T-helper 2 cell treated with Interferon-gamma antibody and Interleukin-4, amounts not matched to agents 100 ng/mL and 5 ng/mL, for 36 hours (primary cell): ENCODE results near the gene PARP12. TPM values are rescaled to one million over a fixed set of nuclear protein-coding genes. Genes with fewer than 3 reads are reported as not detected.

Source experiments
- intact Hi-C: fragments of 100-400 bp; cut with micrococcal nuclease; formaldehyde crosslinking; loops from one replicate; pipeline ENCODE4 v1.15.1; 2023
- total RNA-seq: library from RNA; stranded (reverse); gene quantifications from 2 replicates; pipeline ENCODE4 v1.2.3, GENCODE V29; 2022

The PARP12 gene
- total RNA-seq, 1 donor from 2014 or later: 125 TPM

- intact Hi-C loops: no loop called here
Observed at GRCh38 chr7:140039066-140039465, 23.7 kb downstream of the PARP12 start.

- intact Hi-C loops: no loop called here
Observed at GRCh38 chr7:140036224-140036962, 26.4 kb downstream of the PARP12 start.

GRCh38 chr7:140035400-140036223 lies 27.1 kb downstream of the PARP12 start:
- intact Hi-C loops: no loop called here

GRCh38 chr7:140034421-140034820 lies 28.3 kb downstream of the PARP12 start:
- intact Hi-C loops: no loop called here

GRCh38 chr7:140033779-140034363 lies 28.9 kb downstream of the PARP12 start:
- intact Hi-C loops: no loop called here

- intact Hi-C loops: no loop called here
Observed at GRCh38 chr7:140033036-140033435, 29.7 kb downstream of the PARP12 start.

- intact Hi-C loops: no loop called here
Observed at GRCh38 chr7:140031364-140031763, 31.4 kb downstream of the PARP12 start.

GRCh38 chr7:140029072-140029471 lies 33.7 kb downstream of the PARP12 start:
- intact Hi-C loops: loop anchor here (10.0 kb wide), 1 partner anchor 276 kb away; no protein-coding TSS in a partner anchor

- intact Hi-C loops: loop anchor here (10.0 kb wide), 1 partner anchor 276 kb away; no protein-coding TSS in a partner anchor
Observed at GRCh38 chr7:140028311-140028710, 34.4 kb downstream of the PARP12 start.

- intact Hi-C loops: loop anchor here (10.0 kb wide), 1 partner anchor 277 kb away; no protein-coding TSS in a partner anchor
Observed at GRCh38 chr7:140027858-140028257, 34.9 kb downstream of the PARP12 start.

GRCh38 chr7:140026935-140027334 lies 35.8 kb downstream of the PARP12 start:
- intact Hi-C loops: loop anchor here (10.0 kb wide), 1 partner anchor 278 kb away; no protein-coding TSS in a partner anchor

- intact Hi-C loops: loop anchor here (10.0 kb wide), 1 partner anchor 279 kb away; no protein-coding TSS in a partner anchor
Observed at GRCh38 chr7:140025814-140026433, 36.8 kb downstream of the PARP12 start.

GRCh38 chr7:140025241-140025640 lies 37.5 kb downstream of the PARP12 start:
- intact Hi-C loops: loop anchor here (10.0 kb wide), 1 partner anchor 280 kb away; no protein-coding TSS in a partner anchor

- intact Hi-C loops: loop anchor here (10.0 kb wide), 1 partner anchor 280 kb away; no protein-coding TSS in a partner anchor
Observed at GRCh38 chr7:140024585-140024984, 38.2 kb downstream of the PARP12 start.

- intact Hi-C loops: loop anchor here (10.0 kb wide), 1 partner anchor 281 kb away; no protein-coding TSS in a partner anchor
Observed at GRCh38 chr7:140023728-140024127, 39.0 kb downstream of the PARP12 start.

- intact Hi-C loops: loop anchor here (10.0 kb wide), 1 partner anchor 282 kb away; no protein-coding TSS in a partner anchor
Observed at GRCh38 chr7:140022582-140023211, 40.1 kb downstream of the PARP12 start.

- intact Hi-C loops: loop anchor here (10.0 kb wide), 1 partner anchor 283 kb away; no protein-coding TSS in a partner anchor
Observed at GRCh38 chr7:140021603-140022002, 41.1 kb downstream of the PARP12 start.

- intact Hi-C loops: loop anchor here (10.0 kb wide), 1 partner anchor 285 kb away; no protein-coding TSS in a partner anchor
Observed at GRCh38 chr7:140019606-140020005, 43.1 kb downstream of the PARP12 start.

- intact Hi-C loops: no loop called here
Observed at GRCh38 chr7:140019172-140019571, 43.6 kb downstream of the PARP12 start.
